ENCODE measurements around the gene SHLD1.

Gene SHLD1

GRCh38 chr20:5821627-5822215 is 71.5 kb downstream of the SHLD1 start:
- no peak for DNase-seq (ENCODE audit: low read depth)

DNA sequence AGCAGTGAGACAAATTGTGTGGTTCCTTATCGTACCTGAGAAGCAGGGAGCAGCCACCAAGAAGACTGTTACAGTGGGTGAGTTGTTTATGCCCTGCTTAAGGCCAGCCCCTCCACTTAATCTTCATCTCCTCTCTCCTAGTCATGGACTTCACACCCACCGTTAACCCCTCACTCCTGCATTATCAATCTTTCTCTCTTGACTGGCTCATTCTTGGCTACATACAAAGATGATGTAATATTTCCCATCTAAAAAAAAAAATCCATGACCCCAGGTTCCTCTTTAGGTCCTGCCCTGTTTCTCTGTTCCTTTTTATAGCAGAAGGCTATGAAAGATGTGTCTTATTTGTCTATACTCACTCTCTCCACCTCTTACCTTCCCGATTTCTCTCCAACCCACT is 72.4 kb downstream of the SHLD1 start:
- DNase-seq (ENCODE audit: low read depth) = no peak

GRCh38 chr20:5825130-5825719 is 75.0 kb downstream of the SHLD1 start:
- DNase-seq (ENCODE audit: low read depth) = no peak

- no peak for DNase-seq (ENCODE audit: low read depth)
Measured at GRCh38 chr20:5827098-5827853, 77.1 kb downstream of the SHLD1 start.

- no peak for DNase-seq (ENCODE audit: low read depth)
Measured at GRCh38 chr20:5827861-5828260, 77.7 kb downstream of the SHLD1 start.

DNA sequence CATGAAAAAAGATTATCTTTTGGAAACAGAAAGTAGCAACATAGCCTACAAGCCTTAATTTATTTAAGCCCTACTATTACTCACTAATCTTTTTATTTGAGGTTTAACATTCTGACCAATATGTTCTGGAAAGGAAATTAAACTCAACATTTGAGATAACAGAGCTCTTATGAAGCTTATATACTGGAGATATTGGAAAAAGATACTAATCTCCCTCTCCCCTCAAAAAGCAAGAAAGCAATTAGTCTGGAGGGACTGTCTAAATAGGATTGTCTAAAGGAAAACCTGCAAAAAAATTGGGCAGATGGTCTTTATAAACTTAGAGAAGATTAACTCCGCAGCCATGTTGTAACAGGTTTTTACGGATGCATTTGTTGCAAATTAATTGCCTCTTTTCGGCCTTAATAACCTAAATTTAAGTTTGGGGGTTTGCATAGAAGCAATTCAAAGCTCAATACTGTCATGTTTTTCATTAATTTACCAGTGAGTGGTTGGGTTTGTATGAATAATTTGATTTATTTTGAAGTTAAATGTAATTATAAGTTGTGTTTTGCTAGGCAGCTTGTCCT is 79.1 kb downstream of the SHLD1 start:
- no peak for DNase-seq (ENCODE audit: low read depth)

- DNase-seq (ENCODE audit: low read depth) = no peak
Measured at GRCh38 chr20:5831539-5832237, 81.5 kb downstream of the SHLD1 start.

DNA sequence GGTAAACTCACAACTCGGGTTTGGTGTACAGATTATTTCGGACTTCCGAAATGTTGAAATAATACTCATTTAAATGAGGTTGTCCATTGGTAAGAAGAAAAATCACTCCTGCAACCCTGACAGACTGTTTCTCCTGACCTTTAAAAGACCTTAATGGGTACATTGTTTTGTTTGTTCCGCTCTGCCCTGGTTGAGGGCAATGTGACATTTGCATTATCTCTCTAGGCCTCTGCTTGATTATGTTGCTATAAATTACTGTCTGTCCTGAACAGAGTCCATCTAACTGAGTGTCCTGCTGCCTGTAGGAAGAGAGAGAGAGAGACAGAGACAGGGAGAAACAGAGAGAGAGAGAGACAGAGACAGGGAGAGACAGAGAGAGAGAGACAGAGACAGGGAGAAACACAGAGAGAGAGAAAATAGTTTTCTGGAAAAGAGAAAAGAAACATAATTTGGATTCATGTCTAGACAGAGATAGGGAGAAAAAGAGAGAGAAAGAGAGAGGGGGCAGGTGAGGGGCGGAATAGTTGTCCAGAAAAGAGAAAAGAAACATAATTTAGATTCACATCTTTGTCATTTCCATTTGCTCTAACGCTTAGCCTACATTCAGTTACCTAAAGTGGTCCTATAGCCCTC is 83.2 kb downstream of the SHLD1 start:
- DNase-seq (ENCODE audit: low read depth) = no peak

- no peak for DNase-seq (ENCODE audit: low read depth)
Measured at GRCh38 chr20:5834436-5835005, 84.3 kb downstream of the SHLD1 start.

- DNase-seq (ENCODE audit: low read depth) = no peak
Measured at GRCh38 chr20:5835321-5835821, 85.2 kb downstream of the SHLD1 start.

GRCh38 chr20:5835871-5836270 is 85.7 kb downstream of the SHLD1 start:
- no peak for DNase-seq (ENCODE audit: low read depth)

DNA sequence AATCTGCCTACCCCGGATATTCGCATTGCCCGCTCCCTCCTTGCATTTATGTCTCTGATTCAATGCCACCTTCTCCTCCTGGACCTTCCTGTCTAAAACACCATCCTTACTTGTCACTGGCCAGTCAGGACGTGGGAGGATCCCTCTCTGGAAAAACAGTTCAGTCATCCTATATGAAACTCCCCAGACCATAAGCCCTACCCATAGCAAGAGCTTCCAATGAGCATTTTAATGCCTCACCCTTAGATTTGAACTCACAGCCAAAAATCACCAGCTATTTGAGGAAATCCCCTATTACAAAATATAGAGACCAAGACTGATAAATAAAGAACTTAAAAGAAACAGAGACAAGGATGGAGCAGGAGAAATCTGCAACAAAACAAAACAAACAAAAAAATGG is 86.4 kb downstream of the SHLD1 start:
- DNase-seq (ENCODE audit: low read depth) = no peak

DNA sequence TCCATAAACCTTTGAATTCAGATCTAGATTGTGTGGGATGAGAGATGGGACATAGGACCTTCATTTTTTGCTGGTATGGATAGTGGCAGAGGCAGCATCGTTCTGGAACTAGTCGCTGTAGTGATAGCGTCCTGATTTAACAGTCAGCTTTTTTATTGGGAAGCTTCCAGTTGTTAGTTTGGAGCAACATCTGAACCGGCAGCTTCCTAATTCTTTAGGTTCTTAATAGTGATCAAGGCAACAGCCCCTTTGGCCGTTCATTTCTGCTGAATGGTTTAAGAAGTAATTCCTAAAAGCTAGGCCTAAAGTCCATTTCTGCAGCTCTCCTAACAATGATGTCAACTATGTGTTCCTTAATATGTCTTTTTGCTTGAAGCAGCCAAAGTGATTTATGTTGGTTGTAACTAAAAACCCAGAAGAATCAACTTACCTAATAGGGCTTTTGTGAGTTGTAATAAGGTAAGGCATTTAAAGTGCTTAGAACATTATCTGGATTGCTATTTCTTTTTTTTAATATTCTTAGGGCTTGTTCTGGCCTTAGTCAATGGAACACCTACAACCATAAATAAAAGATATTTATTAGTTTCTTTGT is 90.3 kb downstream of the SHLD1 start:
- DNase-seq (ENCODE audit: low read depth) = no peak

- DNase-seq (ENCODE audit: low read depth) = no peak
Measured at GRCh38 chr20:5841522-5841921, 91.3 kb downstream of the SHLD1 start.

GRCh38 chr20:5842465-5842864 is 92.3 kb downstream of the SHLD1 start:
- no peak for DNase-seq (ENCODE audit: low read depth)

- no peak for DNase-seq (ENCODE audit: low read depth)
Measured at GRCh38 chr20:5843054-5843592, 92.9 kb downstream of the SHLD1 start.

DNA sequence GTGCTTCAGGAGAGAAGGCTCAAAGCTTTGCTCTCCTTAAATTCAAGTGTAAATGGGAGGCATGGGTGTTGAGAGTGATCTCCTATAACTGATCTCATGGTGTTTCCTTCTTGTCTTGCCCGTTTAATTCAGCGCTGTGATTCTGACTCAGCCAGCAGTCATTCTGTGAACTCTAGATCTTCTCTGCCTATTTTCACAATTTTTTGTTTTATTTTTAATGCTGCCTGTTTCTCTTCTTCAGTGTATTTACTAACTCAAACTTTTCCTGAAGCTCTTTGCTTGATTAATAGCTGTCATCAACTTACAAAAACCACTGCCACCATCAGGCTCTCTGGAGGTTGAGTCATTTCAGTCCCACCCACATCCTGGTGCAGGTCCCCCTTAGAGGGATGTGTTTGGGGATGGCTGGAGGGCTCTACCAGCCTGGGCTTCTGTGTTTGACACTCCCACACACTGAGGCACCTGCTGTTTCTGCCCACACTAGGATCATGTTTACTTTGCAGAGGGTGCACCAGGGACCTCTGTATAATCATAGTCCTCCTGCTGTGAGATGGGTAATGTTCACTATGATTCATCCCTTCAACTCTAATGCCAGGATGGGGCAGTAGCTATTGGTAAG is 94.0 kb downstream of the SHLD1 start:
- peak; percentile 31 for DNase-seq (ENCODE audit: low read depth)

GRCh38 chr20:5845681-5846615 is 95.7 kb downstream of the SHLD1 start:
- DNase-seq (ENCODE audit: low read depth) = no peak

Data from stimulated activated CD8-positive, alpha-beta memory T cell treated with anti-CD3 and anti-CD28 coated beads, Interleukin-7, amount 100 ng/mL, for 24 hours (primary cell).